ENCODE data around the gene COX10.
"Not testable (repeated sequence)": the region's sequence is repeated elsewhere in the genome, so short reads cannot be mapped to it uniquely, and the experiment has no call there.

Gene COX10

GRCh38 chr17:14069251-14070021 is at the start of gene COX10:
Gene COX10 (plus strand): TSS chr17:14069504. CDS start chr17:14069606, 102 bp downstream.
- DNase-seq = peak; percentile 93

DNA sequence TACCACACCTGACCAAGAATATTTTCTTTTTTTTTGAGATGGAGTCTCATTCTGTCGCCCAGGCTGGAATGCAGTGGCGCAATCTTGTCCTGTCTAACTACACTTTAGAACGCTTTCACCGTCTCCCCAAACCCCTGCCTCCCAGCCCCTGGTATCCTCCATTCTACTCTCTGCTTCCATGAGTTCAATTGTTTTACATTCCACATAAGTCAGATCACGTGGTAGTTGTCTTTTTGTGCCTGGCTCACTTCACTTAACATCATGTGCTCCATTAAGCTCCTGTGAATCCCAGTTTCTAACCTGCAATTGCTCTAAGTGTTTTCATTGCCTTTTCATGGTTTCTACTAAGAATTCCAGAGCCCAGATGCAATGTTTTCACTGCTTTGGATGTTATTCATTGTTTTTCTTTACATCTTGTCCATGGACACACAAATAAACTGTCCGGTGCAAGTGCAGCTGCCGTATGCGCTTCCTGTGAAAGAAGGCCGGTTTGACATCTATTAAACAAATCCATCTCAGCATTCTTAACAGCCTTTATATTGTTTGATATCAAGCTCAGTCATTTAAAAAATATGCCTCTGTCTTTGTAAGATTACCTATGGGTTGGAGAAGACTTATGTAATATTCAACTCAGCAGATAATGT is 47.5 kb upstream of the COX10 start:
- DNase-seq = not testable (repeated sequence)

- DNase-seq = not testable (repeated sequence)
Observed at GRCh38 chr17:14029755-14030154, 39.5 kb upstream of the COX10 start.

DNA sequence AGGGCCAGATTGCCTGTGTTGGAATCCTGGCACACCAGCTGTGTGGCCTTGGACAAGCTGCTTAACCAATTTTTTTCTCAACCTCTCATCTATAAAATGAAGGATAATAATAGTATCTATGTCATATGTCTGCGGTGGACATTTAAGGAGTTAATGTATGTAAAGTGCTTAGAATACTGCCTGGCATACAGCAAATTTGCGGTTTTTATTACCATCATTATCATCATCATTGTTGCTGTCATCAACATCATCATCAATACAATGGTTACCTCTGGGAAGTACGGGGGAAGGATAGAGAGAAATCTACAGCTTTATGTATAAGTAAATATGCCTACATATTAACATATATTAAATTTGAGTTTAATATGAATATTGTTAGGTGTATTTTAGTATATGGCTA is 37.1 kb upstream of the COX10 start:
- DNase-seq = no peak

DNA sequence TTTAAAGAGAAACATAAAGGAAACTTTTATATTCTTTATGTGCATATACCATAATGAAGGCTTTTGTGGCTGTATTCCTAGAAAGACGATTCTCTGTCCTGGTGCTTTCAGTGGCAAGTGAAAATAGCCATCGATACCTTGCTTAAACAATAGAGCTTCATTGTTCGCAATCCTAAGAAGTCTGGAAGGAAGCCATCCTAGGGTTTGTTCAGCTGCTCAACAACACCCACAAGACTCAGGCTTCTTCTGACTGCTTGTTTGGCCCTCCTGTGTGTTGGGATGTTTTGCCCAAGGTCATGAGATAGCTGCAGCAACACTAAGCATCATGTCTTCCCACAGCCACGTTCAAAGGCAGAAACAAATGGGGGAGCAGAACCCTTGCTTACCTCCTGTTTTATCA is 36.1 kb upstream of the COX10 start:
- DNase-seq = no peak

- no peak for DNase-seq
Observed at GRCh38 chr17:14037453-14037852, 31.9 kb upstream of the COX10 start.

- DNase-seq = no peak
Observed at GRCh38 chr17:14038206-14038605, 31.1 kb upstream of the COX10 start.

GRCh38 chr17:14042411-14042810 is 26.9 kb upstream of the COX10 start:
- no peak for DNase-seq

GRCh38 chr17:14044702-14045101 is 24.6 kb upstream of the COX10 start:
- DNase-seq = no peak

DNA sequence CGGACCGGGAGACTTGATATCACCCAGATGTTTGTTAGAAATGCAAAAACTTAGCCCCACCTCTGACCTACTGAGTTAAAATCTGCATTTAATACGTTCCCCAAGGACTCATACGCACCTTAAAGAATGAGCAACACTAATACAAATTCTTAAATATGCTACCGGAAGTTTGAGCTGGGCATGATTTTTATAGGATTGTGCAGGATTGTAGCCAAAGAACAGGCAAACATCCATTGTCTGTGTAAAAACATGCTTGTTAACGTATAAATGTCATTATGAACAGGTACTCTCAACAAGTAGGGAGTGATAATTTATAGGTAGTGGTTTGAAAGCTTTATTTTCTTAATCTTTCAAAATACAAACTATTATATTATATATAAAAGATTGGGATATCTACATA is 22.3 kb upstream of the COX10 start:
- no peak for DNase-seq

- DNase-seq = no peak
Observed at GRCh38 chr17:14047591-14047990, 21.7 kb upstream of the COX10 start.

GRCh38 chr17:14048169-14048568 is 21.1 kb upstream of the COX10 start:
- DNase-seq = no peak

GRCh38 chr17:14050616-14051015 is 18.7 kb upstream of the COX10 start:
- DNase-seq = no peak

- DNase-seq = no peak
Observed at GRCh38 chr17:14051692-14052091, 17.6 kb upstream of the COX10 start.

DNA sequence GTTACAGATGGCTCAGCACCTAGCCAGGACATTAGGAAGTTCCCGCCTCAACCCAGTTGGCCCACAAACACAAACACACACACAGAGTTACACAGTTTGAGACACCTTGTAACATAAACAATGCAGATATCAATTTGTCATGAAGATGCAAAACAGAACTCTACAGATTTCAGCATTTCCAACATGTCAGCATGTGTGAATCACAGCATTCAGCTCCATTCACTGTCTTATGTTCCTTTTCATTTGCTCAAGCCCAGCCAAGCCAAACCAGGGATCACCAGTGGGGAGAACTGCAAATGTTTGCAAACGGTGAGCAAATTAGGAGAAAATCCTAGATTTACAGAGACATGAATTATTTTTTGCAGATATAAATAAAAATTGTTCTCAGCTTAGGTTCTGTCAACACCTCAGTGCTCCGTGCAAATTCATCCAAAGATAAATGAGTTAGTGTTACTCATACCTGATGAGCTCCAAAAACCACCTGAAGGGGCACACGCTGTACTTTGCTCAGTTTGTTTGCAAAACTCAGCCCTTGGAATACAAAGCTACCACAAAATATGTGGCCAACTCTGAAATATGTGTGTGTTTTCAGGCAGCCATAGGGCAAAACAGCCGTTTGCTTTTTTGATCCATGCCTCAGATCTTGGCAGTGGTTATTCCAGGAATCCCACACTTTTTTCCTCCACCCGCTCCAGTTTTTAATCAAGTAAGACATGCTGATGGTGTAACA is 16.3 kb upstream of the COX10 start:
- no peak for DNase-seq

DNA sequence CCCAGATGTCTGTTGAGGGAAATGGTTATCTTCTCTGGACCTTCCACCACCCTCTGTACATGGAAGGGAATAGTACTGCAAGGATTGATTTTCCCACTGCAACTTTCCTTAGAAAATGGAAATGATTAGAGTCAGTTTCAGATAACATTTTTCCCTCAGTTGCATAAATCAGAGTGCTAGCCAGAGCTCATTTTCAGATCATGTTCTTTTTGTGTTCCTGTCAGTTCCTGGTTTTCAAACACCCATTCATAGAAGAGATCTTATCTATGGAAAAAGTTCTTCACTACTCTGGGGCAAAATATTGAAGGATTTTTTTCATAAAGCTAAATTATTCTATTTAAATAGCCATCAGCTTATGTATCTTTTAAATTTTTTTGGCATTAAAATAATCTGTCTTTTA is 11.7 kb upstream of the COX10 start:
- no peak for DNase-seq

GRCh38 chr17:14058051-14058450 is 11.3 kb upstream of the COX10 start:
- DNase-seq = no peak

- DNase-seq = no peak
Observed at GRCh38 chr17:14060706-14061105, 8.6 kb upstream of the COX10 start.

GRCh38 chr17:14061666-14062560 is 7.4 kb upstream of the COX10 start:
- no peak for DNase-seq

GRCh38 chr17:14067347-14067746 is 2.0 kb upstream of the COX10 start:
- no peak for DNase-seq

DNA sequence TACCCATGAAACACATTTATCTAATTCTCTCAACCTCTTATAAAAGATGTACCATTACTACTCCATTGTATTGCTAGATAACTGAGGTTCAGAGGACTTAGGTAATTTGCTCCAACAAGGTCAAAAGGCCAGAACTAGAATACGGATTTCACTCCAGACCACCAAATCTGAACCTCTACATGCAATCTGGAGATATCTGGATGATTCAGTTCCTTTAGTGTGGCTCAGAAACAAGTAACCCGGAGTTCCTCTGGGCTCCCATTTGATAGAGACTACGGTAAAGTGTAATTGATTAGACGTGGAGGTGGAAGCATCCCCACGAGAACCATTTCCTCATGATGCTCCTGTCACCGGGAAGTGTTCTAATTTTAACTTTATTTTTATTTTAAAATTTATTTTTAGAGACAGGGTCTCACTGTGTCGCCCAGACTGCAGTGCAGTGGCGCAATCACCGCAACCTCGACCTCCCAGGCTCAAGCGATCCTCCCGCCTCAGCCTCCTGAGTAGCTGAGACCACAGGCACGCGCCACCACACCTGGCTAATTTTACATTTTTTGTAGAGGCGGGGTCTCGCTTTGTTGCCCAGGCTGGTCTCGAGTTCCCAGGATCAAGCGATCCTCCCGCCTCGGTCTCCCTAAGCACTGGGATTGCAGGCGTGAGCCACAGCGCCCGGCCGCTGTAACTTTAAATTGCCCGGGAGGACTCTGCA is 608 bp upstream of the COX10 start:
- no peak for DNase-seq

DNA sequence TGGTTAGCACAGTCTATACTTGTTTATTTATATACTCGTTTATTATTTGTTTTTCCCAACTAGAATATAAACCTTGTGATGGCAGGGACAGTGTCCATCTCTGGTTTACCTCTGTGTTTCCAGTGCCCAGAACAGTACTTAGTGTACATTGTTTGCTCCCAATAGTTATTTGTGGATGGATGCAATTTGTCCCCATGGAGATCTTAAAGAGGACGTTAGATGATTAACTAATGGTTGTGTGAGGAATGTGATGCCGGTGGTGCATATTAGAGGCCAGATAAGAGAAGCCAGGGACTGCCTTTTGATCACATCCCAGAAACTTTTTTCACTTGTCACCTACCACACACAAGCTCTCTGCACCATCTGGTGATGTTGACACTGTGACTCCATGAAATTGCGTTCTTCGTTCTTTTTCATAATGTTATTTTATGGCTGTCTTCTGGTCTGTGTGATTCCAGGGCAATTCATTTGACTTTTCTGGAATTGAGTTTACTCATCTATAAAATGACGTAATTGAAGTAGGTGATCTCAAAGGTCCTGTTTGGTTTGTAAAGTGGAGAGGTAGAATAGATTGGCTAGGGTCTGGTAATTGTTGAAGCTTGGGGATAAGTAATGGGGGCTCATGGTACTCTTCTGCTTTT is 1.2 kb downstream of the COX10 start:
- DNase-seq = no peak

Data from femur (tissue), 1 donor.